Ishikawa (cell line): ENCODE results near the gene TMEM252.

Experiments
- CEBPB ChIP-seq: IDR thresholded peaks from 2 replicates; pipeline ENCODE4 v1.6.1; 2012
- CREB1 ChIP-seq: IDR thresholded peaks from 2 replicates; pipeline ENCODE4 v1.6.1; 2012; ENCODE audit warnings: low read depth
- EGR1 ChIP-seq: IDR thresholded peaks from 2 replicates; pipeline ENCODE4 v1.6.1; 2012
- EP300 ChIP-seq: IDR thresholded peaks from 2 replicates; pipeline ENCODE4 v1.6.1; 2012; ENCODE audit warnings: borderline replicate concordance
- FOXM1 ChIP-seq: IDR thresholded peaks from 2 replicates; pipeline ENCODE4 v1.6.1; 2012; ENCODE audit warnings: low read depth, borderline replicate concordance
- NFIC ChIP-seq: IDR thresholded peaks from 2 replicates; pipeline ENCODE4 v1.6.1; 2012
- RAD21 ChIP-seq: IDR thresholded peaks from 2 replicates; pipeline ENCODE4 v1.6.1; 2012; ENCODE audit warnings: low read depth
- TAF1 ChIP-seq: IDR thresholded peaks from 2 replicates; pipeline ENCODE4 v1.6.1; 2012; ENCODE audit warnings: low read depth, mild to moderate bottlenecking
- TCF12 ChIP-seq: IDR thresholded peaks from 2 replicates; pipeline ENCODE4 v1.6.1; 2012; ENCODE audit warnings: low read depth
- TEAD4 ChIP-seq: IDR thresholded peaks from 2 replicates; pipeline ENCODE4 v1.6.1; 2012
- YY1 ChIP-seq: IDR thresholded peaks from 2 replicates; pipeline ENCODE4 v1.6.1; 2012; ENCODE audit warnings: low read depth
- ZBTB7A ChIP-seq: IDR thresholded peaks from 2 replicates; pipeline ENCODE4 v1.6.1; 2012; ENCODE audit warnings: low read depth
- TF ChIP-seq, protein P1 (sequence below): IDR thresholded peaks from 2 replicates; pipeline ENCODE4 v1.6.1; 2012; ENCODE audit warnings: low read depth, mild to moderate bottlenecking
- TF ChIP-seq, protein P2 (sequence below): IDR thresholded peaks from 2 replicates; pipeline ENCODE4 v1.6.1; 2012
- TF ChIP-seq, protein P3 (sequence below): IDR thresholded peaks from 2 replicates; pipeline ENCODE4 v1.6.1; 2012

TMEM252 gene, protein sequence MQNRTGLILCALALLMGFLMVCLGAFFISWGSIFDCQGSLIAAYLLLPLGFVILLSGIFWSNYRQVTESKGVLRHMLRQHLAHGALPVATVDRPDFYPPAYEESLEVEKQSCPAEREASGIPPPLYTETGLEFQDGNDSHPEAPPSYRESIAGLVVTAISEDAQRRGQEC

DNA sequence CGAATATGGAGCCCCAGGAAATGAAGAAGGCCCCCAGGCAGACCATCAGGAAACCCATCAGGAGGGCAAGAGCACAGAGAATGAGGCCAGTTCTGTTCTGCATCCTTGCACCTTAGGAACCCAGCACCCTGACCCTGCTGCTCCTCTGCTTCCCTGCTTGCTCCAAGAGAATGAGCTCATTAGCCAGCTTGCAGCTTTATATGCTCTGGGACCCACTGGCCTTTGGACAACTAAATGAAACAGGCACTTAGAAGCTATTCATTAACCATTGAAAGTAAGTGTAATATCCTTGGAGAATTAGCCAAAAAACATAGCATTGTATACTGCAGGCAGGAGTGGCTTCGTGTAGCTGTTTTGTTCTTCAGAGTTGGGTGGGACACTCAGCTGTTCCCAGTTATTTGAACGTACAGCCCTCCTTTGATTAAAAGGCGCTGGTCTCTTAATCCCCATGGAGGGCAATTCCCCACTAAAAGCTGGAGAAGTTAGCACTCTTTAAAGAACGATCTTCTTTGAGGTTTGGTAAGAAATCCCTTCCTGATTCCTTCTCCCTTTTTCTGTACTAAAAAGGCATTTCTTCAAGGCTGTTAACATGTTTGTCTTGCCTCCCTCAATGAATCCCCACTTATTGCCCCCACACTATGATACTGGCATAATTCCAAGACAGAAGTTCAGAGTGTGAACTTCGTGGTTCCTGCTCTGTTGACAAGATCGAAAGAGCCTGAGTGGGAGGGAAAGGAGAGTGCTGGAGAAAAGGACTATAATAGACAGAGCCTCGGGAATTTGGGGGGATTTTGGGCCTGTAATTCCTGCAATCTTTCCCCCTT lies at the start of gene TMEM252:
TSS of gene TMEM252 (minus strand) at position 172 of the 824 bp plus-strand sequence. CDS start at position 103, 69 bp downstream.
- no peak for TF ChIP-seq EGR1
- no peak for TF ChIP-seq EP300
- TF ChIP-seq NFIC = no peak
- TF ChIP-seq, protein P1, sequence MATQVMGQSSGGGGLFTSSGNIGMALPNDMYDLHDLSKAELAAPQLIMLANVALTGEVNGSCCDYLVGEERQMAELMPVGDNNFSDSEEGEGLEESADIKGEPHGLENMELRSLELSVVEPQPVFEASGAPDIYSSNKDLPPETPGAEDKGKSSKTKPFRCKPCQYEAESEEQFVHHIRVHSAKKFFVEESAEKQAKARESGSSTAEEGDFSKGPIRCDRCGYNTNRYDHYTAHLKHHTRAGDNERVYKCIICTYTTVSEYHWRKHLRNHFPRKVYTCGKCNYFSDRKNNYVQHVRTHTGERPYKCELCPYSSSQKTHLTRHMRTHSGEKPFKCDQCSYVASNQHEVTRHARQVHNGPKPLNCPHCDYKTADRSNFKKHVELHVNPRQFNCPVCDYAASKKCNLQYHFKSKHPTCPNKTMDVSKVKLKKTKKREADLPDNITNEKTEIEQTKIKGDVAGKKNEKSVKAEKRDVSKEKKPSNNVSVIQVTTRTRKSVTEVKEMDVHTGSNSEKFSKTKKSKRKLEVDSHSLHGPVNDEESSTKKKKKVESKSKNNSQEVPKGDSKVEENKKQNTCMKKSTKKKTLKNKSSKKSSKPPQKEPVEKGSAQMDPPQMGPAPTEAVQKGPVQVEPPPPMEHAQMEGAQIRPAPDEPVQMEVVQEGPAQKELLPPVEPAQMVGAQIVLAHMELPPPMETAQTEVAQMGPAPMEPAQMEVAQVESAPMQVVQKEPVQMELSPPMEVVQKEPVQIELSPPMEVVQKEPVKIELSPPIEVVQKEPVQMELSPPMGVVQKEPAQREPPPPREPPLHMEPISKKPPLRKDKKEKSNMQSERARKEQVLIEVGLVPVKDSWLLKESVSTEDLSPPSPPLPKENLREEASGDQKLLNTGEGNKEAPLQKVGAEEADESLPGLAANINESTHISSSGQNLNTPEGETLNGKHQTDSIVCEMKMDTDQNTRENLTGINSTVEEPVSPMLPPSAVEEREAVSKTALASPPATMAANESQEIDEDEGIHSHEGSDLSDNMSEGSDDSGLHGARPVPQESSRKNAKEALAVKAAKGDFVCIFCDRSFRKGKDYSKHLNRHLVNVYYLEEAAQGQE = no peak
- TF ChIP-seq TAF1 = no peak
- no peak for TF ChIP-seq ZBTB7A
- TF ChIP-seq FOXM1 = no peak
- TF ChIP-seq CEBPB = no peak
- no peak for TF ChIP-seq YY1
- no peak for TF ChIP-seq RAD21
- TF ChIP-seq, protein P2, sequence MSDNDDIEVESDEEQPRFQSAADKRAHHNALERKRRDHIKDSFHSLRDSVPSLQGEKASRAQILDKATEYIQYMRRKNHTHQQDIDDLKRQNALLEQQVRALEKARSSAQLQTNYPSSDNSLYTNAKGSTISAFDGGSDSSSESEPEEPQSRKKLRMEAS = no peak
- no peak for TF ChIP-seq TCF12
- TF ChIP-seq CREB1 = no peak
- TF ChIP-seq, protein P3, sequence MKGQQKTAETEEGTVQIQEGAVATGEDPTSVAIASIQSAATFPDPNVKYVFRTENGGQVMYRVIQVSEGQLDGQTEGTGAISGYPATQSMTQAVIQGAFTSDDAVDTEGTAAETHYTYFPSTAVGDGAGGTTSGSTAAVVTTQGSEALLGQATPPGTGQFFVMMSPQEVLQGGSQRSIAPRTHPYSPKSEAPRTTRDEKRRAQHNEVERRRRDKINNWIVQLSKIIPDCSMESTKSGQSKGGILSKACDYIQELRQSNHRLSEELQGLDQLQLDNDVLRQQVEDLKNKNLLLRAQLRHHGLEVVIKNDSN = no peak
- TF ChIP-seq TEAD4 = no peak

DNA sequence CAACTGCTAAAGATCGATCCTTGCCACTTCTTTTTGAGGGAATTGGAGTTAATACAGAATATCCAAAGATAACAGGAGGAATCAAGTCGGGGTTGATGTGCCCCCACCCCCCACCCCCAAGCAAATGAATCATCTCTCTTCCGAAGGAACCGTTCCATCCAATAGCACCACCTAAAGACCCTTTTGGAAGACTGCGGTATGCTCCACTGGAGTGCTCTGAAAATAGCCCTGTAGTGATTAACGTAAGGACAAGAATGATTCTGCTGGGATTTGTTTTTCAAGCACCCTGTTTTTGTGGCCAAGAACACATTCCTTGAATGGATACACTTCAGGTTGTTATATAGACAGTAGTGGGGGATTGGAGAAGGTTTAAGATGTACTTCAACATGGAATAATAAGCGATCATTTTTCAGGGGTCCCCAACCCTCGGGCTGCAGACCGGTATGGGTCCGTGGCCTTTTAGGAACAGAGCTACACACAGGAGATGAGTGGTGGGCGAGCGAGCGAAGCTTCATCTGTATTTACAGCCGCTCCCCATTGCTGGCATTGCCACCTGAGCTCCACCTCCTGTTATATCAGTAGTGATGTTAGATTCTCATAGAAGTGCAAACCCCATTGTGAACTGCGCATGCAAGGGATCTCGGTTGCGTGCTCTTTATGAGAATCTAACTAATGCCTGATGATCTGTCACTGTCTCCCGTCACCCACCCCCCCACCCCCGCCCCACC lies 44.5 kb upstream of the TMEM252 start:
- TF ChIP-seq FOXM1 (no peak), ZBTB7A (no peak), NFIC (no peak), CREB1 (no peak), TEAD4 (no peak), EP300 (no peak), EGR1 (no peak), YY1 (no peak), TAF1 (no peak), RAD21 (no peak), CEBPB (no peak), TCF12 (no peak)
- TF ChIP-seq, protein P1 = no peak
- TF ChIP-seq, protein P3 = no peak
- TF ChIP-seq, protein P2 = no peak

DNA sequence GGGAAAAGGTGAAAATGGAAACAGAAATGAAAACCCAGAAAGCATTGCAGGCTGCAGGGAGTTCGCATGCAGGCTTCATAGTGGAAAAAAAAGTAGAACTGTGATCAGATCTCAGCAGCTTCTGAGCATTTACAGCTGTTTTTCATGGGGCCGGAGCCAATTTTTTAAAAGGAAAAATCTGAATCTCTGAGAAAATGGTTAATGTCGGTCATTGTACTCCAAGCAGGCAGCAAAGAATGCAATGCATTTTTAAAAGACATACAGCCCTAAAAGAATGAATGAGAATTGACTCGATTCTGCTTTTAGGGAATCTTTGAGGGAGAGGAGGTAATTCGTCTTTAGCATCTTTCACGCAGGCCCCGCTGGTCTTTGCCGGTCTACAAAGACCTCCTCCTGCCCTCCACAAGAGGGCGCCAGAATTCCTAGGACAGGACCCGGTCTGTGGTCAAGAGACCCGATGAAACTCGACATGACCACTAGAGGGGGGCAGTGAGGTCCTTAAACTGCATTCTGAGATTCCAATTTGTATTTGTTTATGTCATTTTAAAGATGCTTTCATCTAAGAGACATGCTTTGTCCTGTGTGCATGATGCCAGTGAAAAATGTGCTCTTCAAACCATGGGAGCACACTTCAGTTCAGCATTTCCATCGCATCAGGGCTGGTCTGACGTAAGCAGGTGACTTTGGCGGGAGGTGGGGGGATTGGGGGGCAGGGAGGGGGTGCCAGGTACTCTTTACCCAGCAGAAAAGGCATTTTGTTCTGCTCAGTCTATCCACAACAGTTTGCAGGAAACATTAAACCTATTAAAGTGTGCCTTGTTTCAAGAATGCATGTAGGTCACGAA lies 43.7 kb upstream of the TMEM252 start:
- peak; percentile 91 for TF ChIP-seq RAD21
- no peak for TF ChIP-seq EGR1

DNA sequence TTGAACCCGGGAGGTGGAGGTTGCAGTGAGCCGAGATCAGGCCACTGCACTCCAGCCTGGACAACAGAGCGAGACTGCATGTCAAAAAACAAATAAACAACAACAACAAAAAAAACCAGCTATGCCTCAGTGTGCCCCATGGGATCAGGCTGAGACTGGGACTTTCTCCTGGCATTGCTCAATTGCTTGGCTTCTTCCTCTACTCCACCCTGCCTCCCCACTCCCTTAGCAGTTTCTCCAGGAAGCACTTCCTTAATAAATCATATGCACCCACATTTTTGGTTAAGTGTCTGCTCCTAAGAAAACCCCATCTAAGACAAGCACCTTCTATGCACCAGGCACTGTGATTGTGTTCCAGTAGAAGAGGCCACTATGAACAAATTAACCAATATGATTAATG lies 41.0 kb upstream of the TMEM252 start:
- TF ChIP-seq TEAD4 (no peak), RAD21 (no peak), YY1 (no peak), FOXM1 (no peak), NFIC (no peak), TAF1 (no peak), CEBPB (no peak), EP300 (no peak), CREB1 (no peak), ZBTB7A (no peak), EGR1 (no peak), TCF12 (no peak)
- TF ChIP-seq, protein P1 = no peak
- TF ChIP-seq, protein P3 = no peak
- TF ChIP-seq, protein P2 = no peak
